ENCODE measurements around the gene NPY. TPM values are rescaled to one million over a fixed set of nuclear protein-coding genes. Genes with fewer than 3 reads are reported as not detected.

Gene NPY
- total RNA-seq, result not detected

DNA sequence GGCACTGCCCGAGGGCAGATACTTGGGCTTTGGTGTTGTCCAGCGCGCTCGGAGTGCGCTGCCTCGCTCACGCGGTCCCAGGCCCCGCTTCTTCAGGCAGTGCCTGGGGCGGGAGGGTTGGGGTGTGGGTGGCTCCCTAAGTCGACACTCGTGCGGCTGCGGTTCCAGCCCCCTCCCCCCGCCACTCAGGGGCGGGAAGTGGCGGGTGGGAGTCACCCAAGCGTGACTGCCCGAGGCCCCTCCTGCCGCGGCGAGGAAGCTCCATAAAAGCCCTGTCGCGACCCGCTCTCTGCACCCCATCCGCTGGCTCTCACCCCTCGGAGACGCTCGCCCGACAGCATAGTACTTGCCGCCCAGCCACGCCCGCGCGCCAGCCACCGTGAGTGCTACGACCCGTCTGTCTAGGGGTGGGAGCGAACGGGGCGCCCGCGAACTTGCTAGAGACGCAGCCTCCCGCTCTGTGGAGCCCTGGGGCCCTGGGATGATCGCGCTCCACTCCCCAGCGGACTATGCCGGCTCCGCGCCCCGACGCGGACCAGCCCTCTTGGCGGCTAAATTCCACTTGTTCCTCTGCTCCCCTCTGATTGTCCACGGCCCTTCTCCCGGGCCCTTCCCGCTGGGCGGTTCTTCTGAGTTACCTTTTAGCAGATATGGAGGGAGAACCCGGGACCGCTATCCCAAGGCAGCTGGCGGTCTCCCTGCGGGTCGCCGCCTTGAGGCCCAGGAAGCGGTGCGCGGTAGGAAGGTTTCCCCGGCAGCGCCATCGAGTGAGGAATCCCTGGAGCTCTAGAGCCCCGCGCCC lies at the start of gene NPY:
NPY (plus strand) TSS at position 294 of the 802 bp plus-strand sequence. CDS start 1,051 bp downstream, outside the sequence.
- peak; percentile 48 for ATAC-seq
- H3K9me3 Mint-ChIP-seq, result no peaks in the 10 kb centered on the region
- peaks cover 42% of the 10 kb centered on the region for H3K27me3 Mint-ChIP-seq
- intact Hi-C loops (cut with micrococcal nuclease), result no loop called here
- no peak within 1 kb of the TSS for H3K27ac Mint-ChIP-seq
- H3K4me1 Mint-ChIP-seq (ENCODE audit: low read depth), result peaks cover 8% of the 10 kb centered on the region
- H3K4me3 Mint-ChIP-seq, result peak within 1 kb of the TSS; percentile 28
- DNase-seq, result peak; percentile 30
- TF ChIP-seq, protein P1, sequence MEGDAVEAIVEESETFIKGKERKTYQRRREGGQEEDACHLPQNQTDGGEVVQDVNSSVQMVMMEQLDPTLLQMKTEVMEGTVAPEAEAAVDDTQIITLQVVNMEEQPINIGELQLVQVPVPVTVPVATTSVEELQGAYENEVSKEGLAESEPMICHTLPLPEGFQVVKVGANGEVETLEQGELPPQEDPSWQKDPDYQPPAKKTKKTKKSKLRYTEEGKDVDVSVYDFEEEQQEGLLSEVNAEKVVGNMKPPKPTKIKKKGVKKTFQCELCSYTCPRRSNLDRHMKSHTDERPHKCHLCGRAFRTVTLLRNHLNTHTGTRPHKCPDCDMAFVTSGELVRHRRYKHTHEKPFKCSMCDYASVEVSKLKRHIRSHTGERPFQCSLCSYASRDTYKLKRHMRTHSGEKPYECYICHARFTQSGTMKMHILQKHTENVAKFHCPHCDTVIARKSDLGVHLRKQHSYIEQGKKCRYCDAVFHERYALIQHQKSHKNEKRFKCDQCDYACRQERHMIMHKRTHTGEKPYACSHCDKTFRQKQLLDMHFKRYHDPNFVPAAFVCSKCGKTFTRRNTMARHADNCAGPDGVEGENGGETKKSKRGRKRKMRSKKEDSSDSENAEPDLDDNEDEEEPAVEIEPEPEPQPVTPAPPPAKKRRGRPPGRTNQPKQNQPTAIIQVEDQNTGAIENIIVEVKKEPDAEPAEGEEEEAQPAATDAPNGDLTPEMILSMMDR (IDR thresholded peaks at IDR 0.05), result no peak
- no peaks in the 10 kb centered on the region for H3K36me3 Mint-ChIP-seq (ENCODE audit: low read depth)
- POLR2A ChIA-PET, result no interaction called here
- CTCF ChIA-PET, result no interaction called here

DNA sequence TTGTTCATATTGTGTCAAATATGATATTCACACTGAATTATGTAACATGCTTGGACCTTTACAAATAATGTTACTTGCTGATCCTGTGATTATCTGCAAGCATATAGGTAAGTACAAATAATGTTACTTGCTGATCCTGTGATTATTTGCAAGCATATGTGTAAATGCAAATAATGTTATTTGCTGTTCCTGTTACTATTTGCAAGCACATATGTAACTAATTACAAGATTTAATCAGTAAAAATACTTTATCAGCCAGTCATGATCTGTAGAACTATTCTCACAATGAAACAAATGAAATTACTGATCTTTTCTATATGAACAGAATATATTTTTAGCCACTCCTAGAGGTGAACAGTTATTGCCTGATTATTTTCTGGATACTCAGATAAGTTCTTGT lies 44.7 kb upstream of the NPY start:
- Mint-ChIP-seq H3K4me3 (no peak overlapping the region), H3K27ac (no peak overlapping the region), H3K9me3 (no peaks in the 10 kb centered on the region), H3K27me3 (peaks cover 17% of the 10 kb centered on the region), H3K4me1 (ENCODE audit: low read depth) (no peaks in the 10 kb centered on the region), H3K36me3 (ENCODE audit: low read depth) (no peaks in the 10 kb centered on the region)
- ChIA-PET POLR2A (no interaction called here), CTCF (no interaction called here)
- TF ChIP-seq, protein P1 (IDR thresholded peaks at IDR 0.05), result no peak
- ATAC-seq, result no peak
- intact Hi-C loops (cut with micrococcal nuclease), result no loop called here
- DNase-seq, result no peak

DNA sequence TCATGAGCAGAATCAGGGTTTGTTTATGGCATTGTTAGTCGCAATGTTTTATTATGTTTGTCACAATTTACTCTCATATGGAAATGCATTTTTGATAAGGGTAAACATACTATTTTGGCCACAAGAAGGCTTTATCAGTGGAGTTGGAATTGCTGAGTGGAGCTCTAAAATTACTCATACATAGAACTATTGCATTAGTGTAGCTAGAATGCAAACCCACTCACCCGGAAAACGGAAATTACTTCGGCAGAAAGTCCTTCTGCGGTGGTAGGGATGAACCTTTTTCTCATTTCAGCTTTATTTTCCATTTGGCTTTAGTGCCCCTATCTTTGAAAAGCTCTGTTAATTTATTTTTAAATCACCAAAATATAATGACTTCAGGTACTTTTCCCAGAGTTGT lies 42.8 kb upstream of the NPY start:
- TF ChIP-seq, protein P1 (IDR thresholded peaks at IDR 0.05), result no peak
- Mint-ChIP-seq H3K9me3 (no peaks in the 10 kb centered on the region), H3K4me1 (ENCODE audit: low read depth) (no peaks in the 10 kb centered on the region), H3K27ac (no peak overlapping the region), H3K4me3 (no peak overlapping the region), H3K27me3 (peaks cover 14% of the 10 kb centered on the region), H3K36me3 (ENCODE audit: low read depth) (no peaks in the 10 kb centered on the region)
- ChIA-PET CTCF (interaction anchor here (1.2 kb wide), 1 partner anchor 11 kb away, joined by 3 read pairs; no protein-coding TSS in a partner anchor), POLR2A (no interaction called here)
- no peak for ATAC-seq
- intact Hi-C loops (cut with micrococcal nuclease), result no loop called here
- no peak for DNase-seq

DNA sequence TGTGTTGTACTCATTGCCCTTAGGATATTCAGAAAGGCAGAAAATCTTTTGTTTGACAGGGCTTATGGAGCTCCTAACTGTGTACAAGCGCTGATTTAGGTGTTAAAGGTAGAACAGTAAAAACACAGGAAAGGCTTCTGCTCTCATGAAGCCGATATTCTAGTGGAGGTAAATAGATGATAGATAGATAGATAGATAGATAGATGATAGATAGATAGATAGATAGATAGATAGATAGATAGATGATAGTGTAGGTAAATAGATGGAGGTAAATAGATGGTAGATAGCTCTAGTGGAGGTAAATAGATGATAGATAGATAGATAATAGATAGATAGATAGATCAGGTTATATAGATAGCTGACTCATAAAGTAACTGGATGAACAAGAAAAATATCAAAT lies 39.4 kb upstream of the NPY start:
- no peak overlapping the region for H3K27ac Mint-ChIP-seq
- no peaks in the 10 kb centered on the region for H3K36me3 Mint-ChIP-seq (ENCODE audit: low read depth)
- H3K27me3 Mint-ChIP-seq, result peaks cover 12% of the 10 kb centered on the region
- H3K4me3 Mint-ChIP-seq, result no peak overlapping the region
- TF ChIP-seq, protein P1 (IDR thresholded peaks at IDR 0.05), result no peak
- no peak for ATAC-seq
- CTCF ChIA-PET, result no interaction called here
- POLR2A ChIA-PET, result no interaction called here
- intact Hi-C loops (cut with micrococcal nuclease), result no loop called here
- H3K4me1 Mint-ChIP-seq (ENCODE audit: low read depth), result no peaks in the 10 kb centered on the region
- H3K9me3 Mint-ChIP-seq, result peaks cover 4% of the 10 kb centered on the region
- DNase-seq, result no peak

- Mint-ChIP-seq H3K4me3 (no peak overlapping the region), H3K36me3 (ENCODE audit: low read depth) (no peaks in the 10 kb centered on the region), H3K27me3 (peaks cover 12% of the 10 kb centered on the region), H3K9me3 (peaks cover 4% of the 10 kb centered on the region), H3K4me1 (ENCODE audit: low read depth) (no peaks in the 10 kb centered on the region), H3K27ac (no peak overlapping the region)
- no peak for DNase-seq
- intact Hi-C loops (cut with micrococcal nuclease), result no loop called here
- TF ChIP-seq, protein P1 (IDR thresholded peaks at IDR 0.05), result no peak
- no peak for ATAC-seq
- CTCF ChIA-PET, result no interaction called here
- POLR2A ChIA-PET, result no interaction called here
Measured at GRCh38 chr7:24245362-24245761, 38.6 kb upstream of the NPY start.
